Activated CD8-positive, alpha-beta memory T cell treated with anti-CD3 and anti-CD28 coated beads, Interleukin-2, amount 10 ng/mL, durations not matched to agents 7 days and 5 days (primary cell): ENCODE data around the gene NEK5. TPM values are rescaled to one million over a fixed set of nuclear protein-coding genes. Genes with fewer than 3 reads are reported as not detected.
A peak's percentile ranks its signal among the peaks of the same experiment; 100 is the strongest.

Experiments used
- ATAC-seq: fragments of 150-1000 bp; cut with Tn5 transposase; one replicate; pipeline ENCODE4 v1.10.0; 2021; ENCODE audit warnings: moderate library complexity
- CTCF ChIA-PET: fragments of 350-600 bp; sonication (Branson Sonifier 250); formaldehyde crosslinking; loops from one replicate; lab custom pipeline; 2021; ENCODE audit warnings: antibody characterized with exemption; lab: Charles Lee
- DNase-seq: peaks from one replicate; pipeline ENCODE4 v3.0.0-alpha.2; 2020
- H3K27ac Mint-ChIP-seq: one replicate; pipeline ENCODE4 v1.8.0; 2021; ENCODE audit warnings: mild to moderate bottlenecking, mixed read lengths
- H3K27me3 Mint-ChIP-seq: one replicate; pipeline ENCODE4 v1.8.0; 2021; ENCODE audit warnings: mixed read lengths
- H3K36me3 Mint-ChIP-seq: one replicate; pipeline ENCODE4 v1.8.0; 2021; ENCODE audit warnings: mild to moderate bottlenecking, mixed read lengths
- H3K4me1 Mint-ChIP-seq: one replicate; pipeline ENCODE4 v1.8.0; 2021; ENCODE audit warnings: mixed read lengths
- H3K4me3 Mint-ChIP-seq: one replicate; pipeline ENCODE4 v1.8.0; 2021; ENCODE audit warnings: mild to moderate bottlenecking, moderate library complexity, mixed read lengths
- H3K9me3 Mint-ChIP-seq: one replicate; pipeline ENCODE4 v1.8.0; 2022; ENCODE audit warnings: low read depth, mixed read lengths
- total RNA-seq, 2 experiments: library from RNA; stranded (reverse); gene quantifications; one replicate each; pipeline ENCODE4 v1.2.3, GENCODE V29; 2021

Gene NEK5
- total RNA-seq, 2 experiments from 2014 or later, result not detected

- Mint-ChIP-seq H3K4me3 (peak within 1 kb of the TSS; percentile 100), H3K27me3 (peaks cover 34% of the 10 kb centered on the region), H3K27ac (peak within 1 kb of the TSS; percentile 92), H3K4me1 (peaks cover 16% of the 10 kb centered on the region), H3K36me3 (peaks cover 11% of the 10 kb centered on the region), H3K9me3 (no peaks in the 10 kb centered on the region)
- DNase-seq, result peak; percentile 99
- ATAC-seq, result peak; percentile 99
- CTCF ChIA-PET, result interaction anchor here (0.7 to 3.9 kb wide), 6 partner anchors 7 to 438 kb away, joined by 3 to 13 read pairs (median 4); partner anchors contain the start of genes NEK5 and VPS36
These were observed 117.0 kb downstream of the NEK5 start, which contains the start of gene ALG11 for GRCh38 chr13:52011632-52012511. TSS of gene ALG11 (plus strand) at chr13:52012398. CDS start at chr13:52012419, 21 bp downstream.

DNA sequence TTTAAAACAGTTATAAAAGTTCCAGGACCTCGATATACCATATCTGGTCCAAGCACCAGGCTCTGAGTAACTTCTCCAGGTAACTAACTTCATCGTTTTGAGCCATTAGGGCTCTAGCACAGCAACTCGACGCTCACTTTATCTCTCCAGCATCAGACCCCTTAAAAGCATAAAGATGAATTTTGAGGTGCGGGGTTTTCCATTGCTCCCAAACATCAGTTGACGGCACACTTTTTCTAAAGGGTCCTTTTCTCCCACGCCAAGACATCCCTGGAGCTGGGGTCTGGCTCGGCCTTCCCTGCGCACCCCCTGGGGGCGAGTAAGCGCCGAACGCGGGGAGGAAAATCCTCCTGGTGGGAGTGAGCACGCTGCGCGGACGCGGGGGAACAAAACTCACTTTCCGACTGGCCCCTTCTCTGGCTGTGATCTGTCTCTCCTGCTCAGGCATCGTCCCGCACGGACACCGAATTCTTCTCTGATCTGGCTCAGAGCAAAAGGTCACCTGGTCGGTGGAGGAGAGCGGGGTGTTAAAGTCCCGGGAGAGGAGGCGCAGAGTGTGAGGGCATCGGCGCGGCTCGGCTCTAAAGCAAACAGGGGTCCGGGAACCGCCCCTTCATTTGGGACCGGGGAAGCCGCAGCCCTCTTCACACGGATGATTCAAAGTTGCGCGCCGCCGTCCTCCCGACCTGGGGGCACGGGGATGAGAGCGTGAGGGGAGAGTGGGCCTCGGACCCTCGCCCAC, 117.8 kb downstream of the NEK5 start, which contains the start of gene ATP7B:
ATP7B (minus strand) TSS at position 561 of the 742 bp plus-strand sequence; CDS start at position 448, 113 bp downstream.
- peak; percentile 6 for ATAC-seq
- Mint-ChIP-seq H3K4me3 (peak within 1 kb of the TSS; percentile 100), H3K27me3 (peaks cover 34% of the 10 kb centered on the region), H3K4me1 (peaks cover 16% of the 10 kb centered on the region), H3K9me3 (no peaks in the 10 kb centered on the region), H3K36me3 (peaks cover 6% of the 10 kb centered on the region), H3K27ac (peak within 1 kb of the TSS; percentile 92)
- peak; percentile 44 for DNase-seq
- CTCF ChIA-PET, result interaction anchor here (1.9 kb wide), 1 partner anchor 10 kb away, joined by 6 read pairs; no protein-coding TSS in a partner anchor

GRCh38 chr13:52009946-52010345, 118.9 kb downstream of the NEK5 start:
- CTCF ChIA-PET, result interaction anchor here (1.1 kb wide), 1 partner anchor 118 kb away, joined by 3 read pairs; no protein-coding TSS in a partner anchor
- H3K9me3 Mint-ChIP-seq, result no peaks in the 10 kb centered on the region
- peaks cover 10% of the 10 kb centered on the region for H3K4me1 Mint-ChIP-seq
- peak overlapping the region; percentile 7 for H3K4me3 Mint-ChIP-seq
- ATAC-seq (no peak), DNase-seq (no peak)
- peaks cover 39% of the 10 kb centered on the region for H3K27me3 Mint-ChIP-seq
- H3K36me3 Mint-ChIP-seq, result no peaks in the 10 kb centered on the region
- H3K27ac Mint-ChIP-seq, result no peak overlapping the region

DNA sequence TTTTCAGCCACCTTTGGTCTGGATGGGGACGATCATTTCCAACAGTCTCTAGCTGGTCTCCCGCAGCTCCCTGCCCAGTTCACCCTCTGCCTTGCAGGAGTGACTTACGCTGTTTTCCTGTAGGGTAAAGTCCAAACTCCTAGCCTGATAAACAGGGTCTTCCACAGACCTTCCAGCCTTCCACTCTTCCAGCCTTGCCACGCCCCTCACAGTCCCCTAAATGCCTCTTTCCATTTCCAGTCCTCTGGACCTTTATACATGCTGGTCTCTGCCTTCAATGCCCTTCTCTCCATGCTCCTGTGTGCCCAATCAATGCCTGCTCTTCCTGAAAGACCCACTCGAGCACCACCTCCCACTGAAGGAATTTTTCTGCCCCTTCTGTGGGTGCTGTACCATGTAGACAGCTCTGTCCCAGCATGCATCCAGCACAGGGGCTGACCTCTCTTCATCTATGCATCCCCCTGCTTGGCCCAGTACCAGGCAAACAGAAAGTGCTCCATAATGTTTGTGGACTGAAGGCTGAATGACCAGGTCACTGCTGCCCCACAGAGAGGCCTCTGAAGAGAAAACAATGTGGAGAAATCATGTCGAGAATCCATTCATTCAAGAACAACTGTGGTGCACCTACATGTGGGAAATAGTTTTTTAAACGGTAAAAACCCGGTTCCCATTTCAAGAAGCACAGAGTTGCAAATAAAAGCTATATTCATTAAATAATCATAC, 122.2 kb downstream of the NEK5 start:
- Mint-ChIP-seq H3K9me3 (no peaks in the 10 kb centered on the region), H3K4me3 (no peak overlapping the region), H3K36me3 (no peaks in the 10 kb centered on the region), H3K4me1 (peaks cover 6% of the 10 kb centered on the region), H3K27me3 (peaks cover 39% of the 10 kb centered on the region), H3K27ac (no peak overlapping the region)
- CTCF ChIA-PET, result no interaction called here
- DNase-seq (no peak), ATAC-seq (no peak)

DNA sequence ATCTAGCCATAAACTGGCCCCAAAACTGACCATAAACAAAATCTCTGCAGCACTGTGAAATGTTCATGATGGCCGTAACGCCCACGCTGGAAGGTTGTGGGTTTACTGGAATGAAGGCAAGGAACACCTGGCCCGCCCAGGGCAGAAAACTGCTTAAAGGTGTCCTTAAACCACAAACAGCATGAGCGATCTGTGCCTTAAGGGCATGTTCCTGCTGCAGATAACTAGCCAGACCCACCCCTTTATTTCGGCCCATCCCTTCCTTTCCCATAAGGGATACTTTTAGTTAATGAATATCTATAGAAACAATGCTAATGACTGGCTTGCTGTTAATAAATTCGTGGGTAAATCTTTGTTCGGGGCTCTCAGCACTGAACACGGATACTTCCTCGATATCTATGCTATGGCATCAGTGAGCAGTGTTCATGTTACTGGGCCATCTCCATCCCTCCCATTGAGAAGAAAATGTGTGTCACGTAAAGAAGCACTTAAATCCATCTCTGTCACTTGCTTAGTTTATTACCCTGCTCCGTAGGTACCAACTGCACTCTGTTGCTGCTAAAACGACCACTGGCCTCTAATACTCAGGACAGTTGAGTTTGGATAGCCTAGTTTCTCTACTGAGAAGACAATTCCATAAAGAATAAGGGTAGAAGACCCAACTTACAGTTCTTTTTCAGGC, 122.9 kb downstream of the NEK5 start:
- H3K9me3 Mint-ChIP-seq, result no peaks in the 10 kb centered on the region
- CTCF ChIA-PET, result no interaction called here
- no peak for DNase-seq
- no peak overlapping the region for H3K4me3 Mint-ChIP-seq
- H3K27me3 Mint-ChIP-seq, result peaks cover 39% of the 10 kb centered on the region
- no peak for ATAC-seq
- H3K36me3 Mint-ChIP-seq, result no peaks in the 10 kb centered on the region
- no peak overlapping the region for H3K27ac Mint-ChIP-seq
- peaks cover 3% of the 10 kb centered on the region for H3K4me1 Mint-ChIP-seq

DNA sequence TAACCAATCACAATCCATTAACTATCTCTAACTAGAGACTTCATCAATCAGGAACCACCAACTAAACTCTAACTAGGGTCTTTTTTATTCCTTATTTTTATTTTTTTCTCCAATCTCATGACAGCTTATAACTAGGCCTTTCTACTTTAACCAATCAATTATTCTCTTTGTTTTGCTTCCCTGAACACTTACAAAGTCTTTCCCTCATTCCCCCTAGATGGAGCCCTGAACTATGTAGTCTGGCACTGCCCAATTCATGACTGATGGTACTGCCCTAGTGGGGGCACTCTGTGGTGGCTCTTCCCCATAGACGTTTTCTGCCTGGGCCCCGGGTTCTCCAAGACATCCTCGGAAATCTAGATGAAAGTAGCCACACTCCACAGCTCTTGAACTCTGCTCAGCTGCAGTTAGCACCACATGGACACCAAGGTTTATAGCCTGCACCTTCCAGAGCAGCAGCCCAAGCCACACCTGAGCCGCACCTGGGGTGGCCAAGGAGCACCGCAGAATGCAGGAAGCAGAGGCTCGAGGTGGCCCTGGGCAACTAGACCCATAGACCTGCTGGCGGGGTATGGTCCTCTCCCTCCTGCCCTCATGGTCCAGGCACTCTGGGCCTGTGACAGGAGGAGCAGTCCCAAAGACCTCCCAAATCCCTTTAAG, 124.2 kb downstream of the NEK5 start:
- H3K4me3 Mint-ChIP-seq, result no peak overlapping the region
- H3K27ac Mint-ChIP-seq, result no peak overlapping the region

DNA sequence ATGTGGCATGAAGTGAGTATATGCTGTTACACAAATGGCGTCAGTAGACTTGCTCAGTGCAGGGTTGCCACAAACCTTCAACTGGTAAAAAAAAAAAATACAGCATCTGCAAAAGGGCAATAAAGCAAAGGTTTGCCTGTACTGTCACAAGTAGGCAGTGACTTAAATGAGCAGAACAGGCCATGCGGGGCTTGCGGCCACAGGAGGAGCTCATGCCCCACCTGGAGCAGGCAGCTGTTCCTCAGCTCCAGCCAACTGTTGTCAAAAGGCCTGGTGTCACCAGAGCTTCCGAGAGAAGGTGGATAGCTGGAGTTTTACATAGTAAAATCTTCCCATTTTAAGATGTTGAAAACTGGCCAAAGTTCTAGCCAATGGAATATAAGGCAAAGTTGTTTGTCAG, 125.3 kb downstream of the NEK5 start:
- H3K4me3 Mint-ChIP-seq, result no peak overlapping the region
- H3K4me1 Mint-ChIP-seq, result no peaks in the 10 kb centered on the region
- peaks cover 28% of the 10 kb centered on the region for H3K27me3 Mint-ChIP-seq
- ATAC-seq, result no peak
- CTCF ChIA-PET, result interaction anchor here (2.6 to 5.3 kb wide), 2 partner anchors 11 to 125 kb away, joined by 9 to 22 read pairs; partner anchors contain the start of gene NEK5
- H3K27ac Mint-ChIP-seq, result no peak overlapping the region
- H3K9me3 Mint-ChIP-seq, result no peaks in the 10 kb centered on the region
- no peaks in the 10 kb centered on the region for H3K36me3 Mint-ChIP-seq
- DNase-seq, result no peak

More for the DNA sequence above, 124.2 kb downstream of the NEK5 start:
- CTCF ChIA-PET, result interaction anchor here (0.8 to 5.3 kb wide), 3 partner anchors 8 to 446 kb away, joined by 3 to 22 read pairs (median 4); partner anchors contain the start of genes NEK5 and VPS36
- Mint-ChIP-seq H3K27me3 (peaks cover 33% of the 10 kb centered on the region), H3K4me1 (no peaks in the 10 kb centered on the region), H3K36me3 (no peaks in the 10 kb centered on the region), H3K9me3 (no peaks in the 10 kb centered on the region)
- DNase-seq (no peak), ATAC-seq (no peak)

DNA sequence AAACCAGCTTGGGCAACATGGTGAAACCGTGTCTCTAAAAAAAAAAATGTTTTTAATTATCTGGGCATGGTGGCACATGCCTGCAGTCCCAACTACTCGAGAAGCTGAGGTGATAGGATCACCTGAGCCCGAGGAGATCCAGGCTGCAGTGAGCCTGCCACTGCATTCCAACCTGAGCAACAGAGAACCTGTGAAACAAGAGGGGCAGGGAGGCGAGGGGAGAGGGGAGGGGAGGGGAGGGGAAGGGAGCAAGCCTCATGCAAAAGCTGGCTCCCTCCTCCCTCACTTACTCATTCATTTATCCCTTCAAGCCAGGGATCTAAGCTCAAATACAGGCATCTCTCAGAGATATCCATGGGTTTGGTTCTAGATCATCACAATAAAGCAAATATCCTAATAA, 126.5 kb downstream of the NEK5 start:
- Mint-ChIP-seq H3K27ac (no peak overlapping the region), H3K27me3 (peaks cover 26% of the 10 kb centered on the region), H3K36me3 (no peaks in the 10 kb centered on the region), H3K4me3 (no peak overlapping the region), H3K4me1 (no peaks in the 10 kb centered on the region), H3K9me3 (no peaks in the 10 kb centered on the region)
- no peak for DNase-seq
- CTCF ChIA-PET, result interaction anchor here (0.9 to 5.3 kb wide), 4 partner anchors 10 to 126 kb away, joined by 3 to 22 read pairs (median 8); partner anchors contain the start of genes ALG11 and NEK5
- ATAC-seq, result no peak

- no peak for DNase-seq
- Mint-ChIP-seq H3K9me3 (no peaks in the 10 kb centered on the region), H3K4me1 (peaks cover under 1% of the 10 kb centered on the region), H3K36me3 (no peaks in the 10 kb centered on the region), H3K4me3 (no peak overlapping the region), H3K27ac (no peak overlapping the region), H3K27me3 (peaks cover 23% of the 10 kb centered on the region)
- CTCF ChIA-PET, result interaction anchor here (1.2 to 5.3 kb wide), 6 partner anchors 9 to 193 kb away, joined by 3 to 22 read pairs (median 6); partner anchors contain the start of genes ALG11, ATP7B and NEK5
- ATAC-seq, result peak; percentile 82
These were observed 127.6 kb downstream of the NEK5 start for GRCh38 chr13:52001120-52001731.

- Mint-ChIP-seq H3K36me3 (no peaks in the 10 kb centered on the region), H3K27ac (no peak overlapping the region), H3K4me1 (peaks cover 8% of the 10 kb centered on the region), H3K9me3 (no peaks in the 10 kb centered on the region), H3K27me3 (peaks cover 24% of the 10 kb centered on the region), H3K4me3 (no peak overlapping the region)
- DNase-seq (no peak), ATAC-seq (no peak)
- CTCF ChIA-PET, result interaction anchor here (1.2 to 5.3 kb wide), 4 partner anchors 12 to 451 kb away, joined by 3 to 22 read pairs (median 5); partner anchors contain the start of genes ALG11, ATP7B, NEK5 and VPS36
These were observed 129.0 kb downstream of the NEK5 start for GRCh38 chr13:51999921-52000320.

- peaks cover 8% of the 10 kb centered on the region for H3K4me1 Mint-ChIP-seq
- ATAC-seq (no peak), DNase-seq (no peak)
- CTCF ChIA-PET, result interaction anchor here (1.4 to 5.3 kb wide), 4 partner anchors 13 to 451 kb away, joined by 4 to 22 read pairs (median 10); partner anchors contain the start of genes ALG11, ATP7B, NEK5 and VPS36
- no peaks in the 10 kb centered on the region for H3K9me3 Mint-ChIP-seq
- H3K27ac Mint-ChIP-seq, result no peak overlapping the region
- H3K36me3 Mint-ChIP-seq, result no peaks in the 10 kb centered on the region
- peaks cover 24% of the 10 kb centered on the region for H3K27me3 Mint-ChIP-seq
- no peak overlapping the region for H3K4me3 Mint-ChIP-seq
These were observed 129.4 kb downstream of the NEK5 start for GRCh38 chr13:51999510-51999911.
